ENCODE measurements around the gene GATA6.

The GATA6 gene

DNA sequence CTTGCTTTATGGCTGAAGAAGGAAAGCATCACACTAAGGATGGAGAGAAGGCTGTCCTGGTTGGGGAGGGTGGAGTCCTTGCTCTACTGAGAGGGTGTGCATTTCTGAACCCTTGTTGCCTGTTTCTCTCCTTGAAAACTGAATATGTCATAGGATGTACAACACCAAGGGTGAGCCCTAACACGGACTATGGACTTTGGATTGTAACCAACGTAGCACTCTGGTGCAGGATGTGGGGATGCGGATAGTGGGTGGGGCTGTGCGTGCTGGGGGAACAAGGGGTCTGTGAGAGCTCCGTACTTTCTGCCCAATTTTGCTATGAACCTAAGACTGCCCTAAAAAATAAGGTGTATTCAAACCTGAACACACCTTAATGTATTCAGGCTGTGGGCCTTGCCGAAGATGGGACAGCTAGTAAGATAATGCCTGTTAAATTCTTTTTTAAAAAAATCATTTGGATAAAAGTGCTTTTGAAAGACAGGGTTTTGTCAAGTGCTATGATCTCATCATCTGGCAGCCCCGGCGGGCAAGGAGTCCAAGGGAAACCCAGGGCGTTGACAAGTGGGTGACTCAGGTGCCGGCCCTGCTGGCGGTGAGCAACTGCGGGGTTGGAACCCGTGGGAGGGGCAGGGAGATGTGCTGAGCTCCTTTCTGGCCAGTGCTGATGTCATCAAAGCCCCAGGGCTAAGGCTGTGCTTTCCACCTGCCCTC lies 54.0 kb downstream of the GATA6 start:
- no peak overlapping the region for H3K4me3 ChIP-seq (ENCODE audit: severe bottlenecking)
- peak overlapping the region; percentile 23 for H3K27ac ChIP-seq (ENCODE audit: poor library complexity, severe bottlenecking)
- no peaks in the 10 kb centered on the region for H3K27me3 ChIP-seq (ENCODE audit: insufficient read depth, poor library complexity, severe bottlenecking)
- H3K9me3 ChIP-seq (ENCODE audit: severe bottlenecking): no peaks in the 10 kb centered on the region
- TF ChIP-seq, protein P1, sequence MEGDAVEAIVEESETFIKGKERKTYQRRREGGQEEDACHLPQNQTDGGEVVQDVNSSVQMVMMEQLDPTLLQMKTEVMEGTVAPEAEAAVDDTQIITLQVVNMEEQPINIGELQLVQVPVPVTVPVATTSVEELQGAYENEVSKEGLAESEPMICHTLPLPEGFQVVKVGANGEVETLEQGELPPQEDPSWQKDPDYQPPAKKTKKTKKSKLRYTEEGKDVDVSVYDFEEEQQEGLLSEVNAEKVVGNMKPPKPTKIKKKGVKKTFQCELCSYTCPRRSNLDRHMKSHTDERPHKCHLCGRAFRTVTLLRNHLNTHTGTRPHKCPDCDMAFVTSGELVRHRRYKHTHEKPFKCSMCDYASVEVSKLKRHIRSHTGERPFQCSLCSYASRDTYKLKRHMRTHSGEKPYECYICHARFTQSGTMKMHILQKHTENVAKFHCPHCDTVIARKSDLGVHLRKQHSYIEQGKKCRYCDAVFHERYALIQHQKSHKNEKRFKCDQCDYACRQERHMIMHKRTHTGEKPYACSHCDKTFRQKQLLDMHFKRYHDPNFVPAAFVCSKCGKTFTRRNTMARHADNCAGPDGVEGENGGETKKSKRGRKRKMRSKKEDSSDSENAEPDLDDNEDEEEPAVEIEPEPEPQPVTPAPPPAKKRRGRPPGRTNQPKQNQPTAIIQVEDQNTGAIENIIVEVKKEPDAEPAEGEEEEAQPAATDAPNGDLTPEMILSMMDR (IDR thresholded peaks at IDR 0.05; ENCODE audit: poor library complexity, severe bottlenecking): no peak
- H3K36me3 ChIP-seq (ENCODE audit: low read depth): no peaks in the 10 kb centered on the region
- ATAC-seq (ENCODE audit: low read depth) (peak; percentile 100), DNase-seq (ENCODE audit: low spot score) (peak; percentile 99)
- H3K4me1 ChIP-seq (ENCODE audit: insufficient read depth, poor library complexity, severe bottlenecking): peaks cover 9% of the 10 kb centered on the region

DNA sequence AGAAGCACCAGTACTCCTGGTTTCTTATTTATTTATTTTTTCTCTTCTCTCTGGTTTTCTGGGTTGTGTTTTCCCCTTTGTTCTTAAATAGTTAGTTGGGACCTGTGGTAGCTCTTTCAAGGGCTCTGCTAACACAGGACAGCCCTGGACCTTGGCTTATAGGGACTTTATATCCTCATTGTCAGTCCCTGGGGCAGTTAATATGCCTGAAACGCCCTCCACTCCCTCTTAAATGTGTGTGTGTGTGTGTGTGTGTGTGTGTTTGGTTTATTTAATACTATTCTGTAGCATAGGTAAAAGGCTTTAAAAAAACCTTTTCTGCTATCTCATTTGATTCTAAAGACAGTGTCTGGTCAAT lies 54.6 kb downstream of the GATA6 start:
- Histone ChIP-seq H3K9me3 (ENCODE audit: severe bottlenecking) (no peaks in the 10 kb centered on the region), H3K27ac (ENCODE audit: poor library complexity, severe bottlenecking) (no peak overlapping the region), H3K4me3 (ENCODE audit: severe bottlenecking) (no peak overlapping the region), H3K27me3 (ENCODE audit: insufficient read depth, poor library complexity, severe bottlenecking) (no peaks in the 10 kb centered on the region), H3K36me3 (ENCODE audit: low read depth) (no peaks in the 10 kb centered on the region), H3K4me1 (ENCODE audit: insufficient read depth, poor library complexity, severe bottlenecking) (peaks cover 11% of the 10 kb centered on the region)
- TF ChIP-seq, protein P1 (IDR thresholded peaks at IDR 0.05; ENCODE audit: poor library complexity, severe bottlenecking): no peak
- ATAC-seq (ENCODE audit: low read depth) (no peak), DNase-seq (ENCODE audit: low spot score) (no peak)

DNA sequence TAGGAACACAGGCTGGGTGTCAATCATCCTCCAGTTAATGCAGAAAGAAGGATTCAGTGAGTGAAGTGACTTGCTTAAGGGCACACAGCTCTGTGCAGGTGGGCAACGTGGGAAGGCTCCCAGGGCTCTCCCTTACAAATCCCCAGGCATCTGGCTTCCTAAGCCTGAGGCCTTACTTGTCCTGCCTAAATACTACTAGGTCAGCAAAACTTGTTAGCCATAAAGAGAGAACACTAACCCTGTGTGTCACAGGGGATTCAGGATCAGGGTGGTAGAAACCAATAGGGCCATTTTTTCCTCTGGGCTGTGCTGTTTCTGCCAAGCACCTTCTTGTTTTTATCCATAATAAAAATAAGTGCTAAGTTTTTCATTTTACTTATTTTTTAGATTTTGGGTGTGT lies 55.0 kb downstream of the GATA6 start:
- no peak overlapping the region for H3K27ac ChIP-seq (ENCODE audit: poor library complexity, severe bottlenecking)
- peaks cover 15% of the 10 kb centered on the region for H3K4me1 ChIP-seq (ENCODE audit: insufficient read depth, poor library complexity, severe bottlenecking)
- H3K27me3 ChIP-seq (ENCODE audit: insufficient read depth, poor library complexity, severe bottlenecking): no peaks in the 10 kb centered on the region
- no peaks in the 10 kb centered on the region for H3K9me3 ChIP-seq (ENCODE audit: severe bottlenecking)
- no peak overlapping the region for H3K4me3 ChIP-seq (ENCODE audit: severe bottlenecking)
- ATAC-seq (ENCODE audit: low read depth) (no peak), DNase-seq (ENCODE audit: low spot score) (no peak)
- H3K36me3 ChIP-seq (ENCODE audit: low read depth): no peaks in the 10 kb centered on the region
- TF ChIP-seq, protein P1 (IDR thresholded peaks at IDR 0.05; ENCODE audit: poor library complexity, severe bottlenecking): no peak

GRCh38 chr18:22226801-22227200 lies 57.4 kb downstream of the GATA6 start:
- TF ChIP-seq, protein P1 (IDR thresholded peaks at IDR 0.05; ENCODE audit: poor library complexity, severe bottlenecking): no peak
- ATAC-seq (ENCODE audit: low read depth): no peak
- no peak for DNase-seq (ENCODE audit: low spot score)
- Histone ChIP-seq H3K27me3 (ENCODE audit: insufficient read depth, poor library complexity, severe bottlenecking) (no peaks in the 10 kb centered on the region), H3K4me1 (ENCODE audit: insufficient read depth, poor library complexity, severe bottlenecking) (peaks cover 18% of the 10 kb centered on the region), H3K27ac (ENCODE audit: poor library complexity, severe bottlenecking) (no peak overlapping the region), H3K36me3 (ENCODE audit: low read depth) (no peaks in the 10 kb centered on the region), H3K9me3 (ENCODE audit: severe bottlenecking) (no peaks in the 10 kb centered on the region), H3K4me3 (ENCODE audit: severe bottlenecking) (no peak overlapping the region)

- ATAC-seq (ENCODE audit: low read depth): peak; percentile 82
- Histone ChIP-seq H3K27me3 (ENCODE audit: insufficient read depth, poor library complexity, severe bottlenecking) (no peaks in the 10 kb centered on the region), H3K36me3 (ENCODE audit: low read depth) (no peaks in the 10 kb centered on the region), H3K9me3 (ENCODE audit: severe bottlenecking) (no peaks in the 10 kb centered on the region), H3K4me1 (ENCODE audit: insufficient read depth, poor library complexity, severe bottlenecking) (peaks cover 13% of the 10 kb centered on the region), H3K27ac (ENCODE audit: poor library complexity, severe bottlenecking) (peak overlapping the region; percentile 35), H3K4me3 (ENCODE audit: severe bottlenecking) (no peak overlapping the region)
- TF ChIP-seq, protein P1 (IDR thresholded peaks at IDR 0.05; ENCODE audit: poor library complexity, severe bottlenecking): no peak
- DNase-seq (ENCODE audit: low spot score): no peak
Measured at GRCh38 chr18:22228976-22229375, 59.6 kb downstream of the GATA6 start.

Data from RWPE2 (cell line).